GM19238 (cell line): ENCODE results near the gene SRRM2.

Source experiments
- DNase-seq: peaks from one replicate; pipeline ENCODE4 v3.0.0; 2011; ENCODE audit warnings: low spot score; ENCODE audit not compliant: insufficient read length

The SRRM2 gene

DNA sequence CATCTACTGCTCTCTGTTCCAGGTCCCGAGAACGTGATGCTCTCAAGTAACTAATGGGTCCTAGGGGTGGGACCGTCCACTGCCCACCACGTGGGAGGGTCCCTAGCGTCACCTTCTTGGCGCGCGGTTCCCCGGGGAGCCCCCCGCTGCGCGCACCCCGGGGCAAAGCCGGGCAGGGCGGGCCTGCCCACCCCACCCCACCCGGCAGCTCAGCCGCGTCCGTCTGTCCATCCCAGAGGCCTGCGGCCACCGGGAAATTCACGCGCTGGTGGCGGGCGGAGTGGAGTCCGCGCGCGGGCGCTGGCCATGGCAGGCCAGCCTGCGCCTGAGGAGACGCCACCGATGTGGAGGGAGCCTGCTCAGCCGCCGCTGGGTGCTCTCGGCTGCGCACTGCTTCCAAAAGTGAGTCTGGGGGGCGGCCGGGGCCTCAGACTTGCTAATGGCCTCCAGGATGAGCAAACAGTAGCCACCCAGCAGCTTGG, 46.3 kb downstream of the SRRM2 start:
- no peak for DNase-seq

DNA sequence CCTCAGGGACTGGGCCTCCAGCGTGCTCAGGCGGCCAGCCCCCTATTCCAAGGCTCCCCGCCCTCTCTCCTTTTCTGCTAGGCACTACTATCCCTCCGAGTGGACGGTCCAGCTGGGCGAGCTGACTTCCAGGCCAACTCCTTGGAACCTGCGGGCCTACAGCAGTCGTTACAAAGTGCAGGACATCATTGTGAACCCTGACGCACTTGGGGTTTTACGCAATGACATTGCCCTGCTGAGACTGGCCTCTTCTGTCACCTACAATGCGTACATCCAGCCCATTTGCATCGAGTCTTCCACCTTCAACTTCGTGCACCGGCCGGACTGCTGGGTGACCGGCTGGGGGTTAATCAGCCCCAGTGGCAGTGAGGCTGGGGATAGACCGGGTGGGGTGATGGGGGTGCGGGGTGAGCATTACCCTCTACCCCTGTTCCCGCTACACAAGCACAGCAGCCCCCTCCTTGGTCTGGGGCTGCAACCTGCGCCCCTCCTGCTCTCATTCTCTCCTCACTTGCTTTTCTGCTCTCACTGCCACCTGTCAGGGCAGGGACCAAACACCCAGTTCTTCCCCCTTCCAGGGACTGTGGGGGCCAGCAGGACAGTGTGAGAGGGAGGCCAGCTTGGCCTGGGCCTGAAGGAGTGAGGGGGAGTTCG, 46.9 kb downstream of the SRRM2 start:
- DNase-seq, result no peak

DNA sequence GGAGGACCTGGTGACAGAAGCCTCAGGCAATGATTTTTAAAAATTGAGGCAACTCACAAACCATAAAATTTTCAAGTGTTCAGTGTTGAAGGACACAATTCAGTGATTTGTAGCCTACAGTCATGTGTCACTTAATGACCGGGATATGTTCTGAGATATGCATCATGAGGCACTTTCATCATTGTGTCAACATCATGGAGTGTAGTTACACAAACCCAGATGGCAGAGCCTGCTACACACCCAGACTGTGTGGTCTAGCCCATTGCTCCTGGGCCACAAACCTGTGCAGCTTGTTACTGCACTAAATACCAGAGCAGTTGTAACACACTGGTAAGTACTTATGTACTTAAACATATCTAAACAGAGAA, 47.4 kb downstream of the SRRM2 start:
- DNase-seq, result no peak

DNA sequence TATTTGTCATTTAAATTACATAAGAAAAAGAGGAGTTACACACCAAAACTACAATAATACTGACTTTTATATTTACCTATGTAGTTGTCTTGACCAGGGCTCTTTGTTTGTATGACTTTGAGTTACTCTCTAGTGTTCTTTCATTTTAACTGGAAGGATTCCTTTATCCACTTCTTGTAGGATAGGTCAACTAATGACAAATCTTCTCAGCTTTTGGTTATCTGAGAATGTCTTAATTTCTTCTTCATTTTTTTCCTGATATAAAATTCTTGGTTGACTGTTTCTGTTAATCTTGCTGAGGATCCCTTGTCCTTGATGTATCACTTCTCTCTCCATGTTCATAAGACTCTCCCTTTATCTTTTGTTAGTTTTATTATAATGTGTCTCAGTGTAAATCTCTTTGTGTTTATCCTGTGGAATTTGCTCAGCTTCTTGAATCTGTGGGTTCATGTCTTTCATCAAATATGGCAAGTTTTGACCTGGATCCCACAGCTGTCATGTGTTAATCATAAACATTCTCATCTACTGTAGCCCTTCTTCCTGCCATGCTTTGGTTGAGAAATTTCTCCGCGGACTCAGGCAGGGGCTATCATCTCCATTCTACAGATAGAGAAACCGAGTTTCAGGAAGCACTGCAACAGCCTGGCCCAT, 51.2 kb downstream of the SRRM2 start:
- DNase-seq, result no peak

DNA sequence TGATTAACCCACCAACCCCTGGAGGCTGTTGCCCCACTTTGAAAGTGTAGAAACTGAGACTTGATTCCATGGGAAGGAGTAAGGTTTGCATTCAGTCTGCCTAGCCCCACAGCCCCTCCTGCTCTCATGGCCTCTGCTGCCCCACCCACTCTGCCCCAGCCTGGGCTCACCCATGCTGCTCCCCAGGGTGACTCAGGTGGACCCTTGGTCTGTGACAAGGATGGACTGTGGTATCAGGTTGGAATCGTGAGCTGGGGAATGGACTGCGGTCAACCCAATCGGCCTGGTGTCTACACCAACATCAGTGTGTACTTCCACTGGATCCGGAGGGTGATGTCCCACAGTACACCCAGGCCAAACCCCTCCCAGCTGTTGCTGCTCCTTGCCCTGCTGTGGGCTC, 52.3 kb downstream of the SRRM2 start:
- DNase-seq, result no peak

DNA sequence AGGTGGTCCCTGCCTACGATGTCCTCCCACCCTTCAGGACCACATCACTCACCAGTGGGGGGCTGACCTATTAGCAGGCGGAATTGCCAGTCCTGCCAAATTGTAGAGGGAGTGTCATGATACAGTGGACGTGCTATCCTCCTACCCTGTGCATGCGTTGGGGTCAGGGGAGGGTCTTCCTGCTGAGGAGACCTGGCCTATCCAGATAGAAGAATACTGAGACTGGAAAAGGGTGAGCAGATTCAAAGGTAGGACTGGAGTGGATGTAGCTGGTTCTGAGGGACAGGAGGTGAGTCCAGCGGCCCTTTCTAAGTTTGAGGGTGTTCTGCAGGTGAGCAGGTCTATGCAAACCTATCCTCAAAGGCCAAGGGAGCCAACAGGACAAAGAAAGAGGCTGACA, 53.8 kb downstream of the SRRM2 start:
- DNase-seq, result no peak

DNA sequence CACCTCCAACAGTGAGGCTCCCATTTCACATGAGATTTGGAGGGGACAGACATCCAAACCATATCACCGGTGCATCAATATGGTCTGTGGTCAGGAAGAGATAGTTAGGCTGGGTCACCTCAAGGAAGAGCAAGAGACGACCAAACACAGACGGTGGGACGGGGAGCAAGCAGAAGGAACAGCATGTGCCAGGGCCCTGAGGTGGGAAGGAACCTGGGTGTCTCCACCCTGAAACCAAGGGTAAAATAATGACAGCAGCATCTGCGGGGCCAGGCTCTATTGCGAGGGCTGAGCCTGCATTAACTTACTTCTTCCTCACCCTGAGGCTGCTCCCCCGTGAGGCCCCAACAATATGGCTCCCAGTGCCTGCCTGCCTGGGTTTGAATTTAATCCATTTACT, 55.7 kb downstream of the SRRM2 start:
- no peak for DNase-seq

DNA sequence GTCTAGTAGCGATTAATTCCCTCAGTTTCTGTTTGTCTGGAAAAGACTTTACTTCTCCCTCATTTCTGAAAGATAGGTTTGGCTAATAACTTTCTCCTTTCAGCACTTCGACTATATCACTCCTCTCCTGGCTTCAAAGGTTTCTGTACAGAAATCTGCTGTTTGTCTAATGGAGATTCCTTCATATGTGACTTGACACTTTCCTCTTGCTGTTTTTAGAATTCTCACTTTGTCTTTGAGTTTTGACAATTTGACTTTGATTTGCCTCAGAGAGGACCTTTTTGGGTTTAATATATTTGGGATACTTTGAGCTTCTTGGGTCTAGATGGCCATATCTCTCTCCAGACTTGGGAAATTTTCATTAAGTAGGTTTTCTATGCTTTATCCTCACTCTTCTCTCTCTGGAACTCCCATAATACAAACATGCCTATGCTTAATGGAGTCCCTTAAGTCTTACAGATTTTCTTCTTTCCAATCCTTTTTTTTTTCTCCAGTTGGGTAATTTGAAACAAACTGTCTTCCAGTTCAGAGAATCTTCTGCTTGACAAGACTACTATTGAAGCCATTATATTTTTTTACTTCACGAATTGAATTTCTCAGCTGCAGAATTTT, 56.8 kb downstream of the SRRM2 start:
- DNase-seq, result no peak

DNA sequence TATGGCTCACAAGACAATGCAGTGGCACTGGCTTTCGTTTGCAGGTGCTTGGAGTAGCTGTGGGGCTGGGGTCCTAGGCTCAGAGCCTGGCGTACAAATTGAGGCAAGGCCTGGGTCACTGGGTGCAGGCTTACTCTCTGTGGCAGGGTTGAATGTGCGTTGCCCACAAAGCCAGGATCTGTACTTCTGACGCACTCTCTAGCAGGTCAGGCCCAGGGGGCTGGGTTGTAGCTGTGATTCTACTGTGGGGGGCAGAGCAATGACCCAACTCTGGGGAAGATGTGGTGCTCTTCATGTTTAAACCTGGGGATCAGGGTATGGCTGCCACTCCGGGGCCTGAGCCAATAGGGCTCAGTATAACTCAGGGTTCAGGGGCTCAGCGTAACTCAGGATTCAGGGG, 58.2 kb downstream of the SRRM2 start:
- no peak for DNase-seq

DNA sequence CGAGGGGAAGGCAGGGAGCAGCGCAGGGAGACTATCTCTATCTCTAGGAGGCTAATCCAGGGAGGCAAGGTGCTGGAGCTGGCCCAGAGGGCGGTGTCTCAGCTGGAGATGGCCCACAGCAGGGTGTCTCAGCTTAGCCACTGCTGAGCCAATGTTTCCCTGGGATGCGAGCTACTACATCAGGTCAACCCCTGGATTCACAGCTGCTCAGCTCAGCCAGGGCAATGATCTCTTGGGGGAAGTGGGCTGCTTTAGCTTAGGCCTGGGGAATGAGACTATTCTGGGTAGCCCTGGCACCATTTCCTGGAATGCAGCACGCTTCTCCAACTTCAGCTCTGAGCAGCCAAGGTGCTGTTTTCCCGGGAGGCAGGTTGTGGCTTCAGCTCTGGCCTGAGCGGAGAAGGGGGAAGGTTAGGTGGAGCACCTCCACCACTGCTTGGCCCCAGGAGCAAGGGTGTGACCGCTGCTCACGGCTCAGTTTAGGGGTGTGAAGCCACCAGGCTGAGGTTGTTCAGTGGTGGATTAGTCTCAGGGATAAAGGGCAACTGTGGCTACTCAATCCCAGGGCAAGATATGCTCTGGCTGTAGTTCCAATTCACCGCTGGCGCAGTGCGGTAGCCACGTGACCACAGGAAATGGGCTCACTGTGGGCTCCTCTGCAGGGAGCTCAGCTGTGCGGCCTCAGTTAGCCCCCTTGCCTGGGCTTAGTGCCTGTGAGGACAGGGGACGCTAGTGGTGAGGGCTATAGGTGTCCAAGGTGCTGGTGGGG, 59.4 kb downstream of the SRRM2 start:
- DNase-seq, result no peak

DNA sequence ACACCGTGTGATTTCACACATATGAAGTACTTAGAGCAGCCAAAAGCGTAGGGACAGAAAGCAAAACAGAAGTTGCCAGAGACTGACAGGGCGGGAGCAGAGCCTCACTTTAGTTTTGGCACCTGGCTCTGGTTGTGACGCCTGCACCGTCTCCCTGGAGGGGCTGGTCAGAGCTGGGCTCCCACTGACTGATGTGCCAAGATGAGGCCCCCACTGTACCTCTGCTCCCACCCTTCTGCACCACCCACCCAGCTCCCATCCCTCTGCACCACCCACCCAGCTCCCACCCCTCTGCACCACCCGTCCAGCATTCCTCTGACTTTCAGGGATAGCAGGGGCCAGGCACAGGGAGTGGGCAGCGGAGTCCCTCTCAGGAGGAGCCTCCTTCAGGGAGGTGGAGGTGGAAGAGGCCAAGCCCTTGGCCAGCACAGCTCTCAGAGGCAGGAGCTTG, 61.4 kb downstream of the SRRM2 start:
- no peak for DNase-seq

DNA sequence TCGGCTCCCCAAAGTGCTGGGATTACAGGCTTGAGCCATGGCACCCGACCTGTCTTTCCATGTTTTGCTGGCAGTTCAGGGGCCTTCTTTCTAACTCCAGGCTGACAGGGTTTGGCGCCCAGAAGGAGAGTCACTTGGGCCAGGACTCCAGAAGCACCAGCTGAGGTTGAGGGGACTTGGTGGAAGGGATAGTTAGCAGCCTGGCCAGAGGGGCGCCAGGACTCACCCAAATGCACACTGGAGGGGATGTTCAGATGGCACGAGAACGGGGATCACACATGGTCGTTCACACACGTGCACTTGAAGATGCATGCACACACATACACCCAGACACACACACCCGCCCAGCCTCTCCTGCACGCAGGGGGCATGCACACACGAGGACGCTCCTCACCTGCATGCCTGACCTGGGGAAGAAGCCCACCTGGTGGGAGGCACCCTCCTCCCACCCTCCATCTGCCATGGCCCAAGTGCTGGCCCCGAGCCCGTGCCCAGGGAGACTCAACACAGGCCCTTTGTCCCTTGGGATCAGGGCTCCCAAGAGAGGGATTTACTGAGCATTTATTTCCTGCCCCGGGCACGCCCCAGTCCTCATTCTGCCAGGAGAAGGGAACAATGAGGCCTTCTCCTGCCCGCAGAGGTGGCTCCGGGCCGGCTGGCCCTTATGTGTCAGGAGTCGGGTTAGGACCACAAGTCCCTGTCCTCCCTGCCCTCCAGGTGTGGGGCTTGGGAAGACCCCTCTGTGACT, 62.3 kb downstream of the SRRM2 start:
- no peak for DNase-seq

DNA sequence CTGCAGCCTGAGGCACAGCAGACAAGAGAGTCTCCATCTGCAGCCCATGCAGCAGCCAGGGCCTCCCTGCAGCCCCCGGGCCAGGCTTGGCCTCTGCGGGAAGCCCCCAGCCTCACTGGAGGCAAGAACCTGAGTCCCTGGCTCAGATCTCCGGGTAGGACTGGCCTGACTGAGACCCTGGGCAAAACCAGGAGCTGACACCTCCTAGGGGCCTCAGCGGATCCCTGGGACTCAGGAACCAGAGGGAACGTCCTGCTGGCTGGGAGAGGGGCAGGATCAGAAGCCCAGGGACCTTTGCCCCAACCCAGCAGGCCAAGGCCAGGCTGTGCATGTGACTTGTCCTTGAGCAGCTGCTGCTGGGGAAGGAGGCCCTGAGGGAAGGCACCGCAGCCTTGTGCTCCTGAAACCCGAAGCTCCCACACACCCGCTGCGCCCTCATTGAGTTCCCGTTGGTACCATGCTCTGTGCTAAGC, 62.9 kb downstream of the SRRM2 start:
- no peak for DNase-seq

DNA sequence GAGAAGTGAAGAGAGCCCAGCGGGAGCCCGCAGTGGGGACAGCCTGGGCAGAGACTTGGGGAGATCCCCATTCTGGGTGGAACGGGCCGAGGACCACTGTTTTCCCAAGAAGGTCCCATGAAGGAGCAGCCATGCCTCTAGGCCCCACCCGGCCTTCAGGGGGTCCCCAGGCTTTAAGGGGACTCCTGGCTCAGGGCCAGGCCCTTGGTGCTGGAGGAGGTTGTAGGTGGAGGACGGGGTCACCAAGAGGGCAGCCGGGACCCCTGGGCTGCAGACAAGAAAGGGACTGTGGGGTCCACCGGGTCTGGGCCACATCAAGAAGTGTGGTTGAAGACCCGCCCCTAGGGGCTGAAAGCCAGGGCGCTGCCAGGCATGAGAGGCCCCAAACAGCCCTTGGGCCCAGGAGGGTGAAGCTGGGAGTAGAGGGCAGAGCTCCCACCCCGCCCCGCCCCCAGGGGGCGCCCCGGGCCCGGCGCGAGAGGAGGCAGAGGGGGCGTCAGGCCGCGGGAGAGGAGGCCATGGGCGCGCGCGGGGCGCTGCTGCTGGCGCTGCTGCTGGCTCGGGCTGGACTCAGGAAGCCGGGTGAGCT, 64.4 kb downstream of the SRRM2 start, which contains the start of gene PRSS21:
Gene PRSS21 (plus strand): TSS at position 487 of the 589 bp plus-strand sequence. CDS start 32 bp downstream, at position 519.
- no peak for DNase-seq

DNA sequence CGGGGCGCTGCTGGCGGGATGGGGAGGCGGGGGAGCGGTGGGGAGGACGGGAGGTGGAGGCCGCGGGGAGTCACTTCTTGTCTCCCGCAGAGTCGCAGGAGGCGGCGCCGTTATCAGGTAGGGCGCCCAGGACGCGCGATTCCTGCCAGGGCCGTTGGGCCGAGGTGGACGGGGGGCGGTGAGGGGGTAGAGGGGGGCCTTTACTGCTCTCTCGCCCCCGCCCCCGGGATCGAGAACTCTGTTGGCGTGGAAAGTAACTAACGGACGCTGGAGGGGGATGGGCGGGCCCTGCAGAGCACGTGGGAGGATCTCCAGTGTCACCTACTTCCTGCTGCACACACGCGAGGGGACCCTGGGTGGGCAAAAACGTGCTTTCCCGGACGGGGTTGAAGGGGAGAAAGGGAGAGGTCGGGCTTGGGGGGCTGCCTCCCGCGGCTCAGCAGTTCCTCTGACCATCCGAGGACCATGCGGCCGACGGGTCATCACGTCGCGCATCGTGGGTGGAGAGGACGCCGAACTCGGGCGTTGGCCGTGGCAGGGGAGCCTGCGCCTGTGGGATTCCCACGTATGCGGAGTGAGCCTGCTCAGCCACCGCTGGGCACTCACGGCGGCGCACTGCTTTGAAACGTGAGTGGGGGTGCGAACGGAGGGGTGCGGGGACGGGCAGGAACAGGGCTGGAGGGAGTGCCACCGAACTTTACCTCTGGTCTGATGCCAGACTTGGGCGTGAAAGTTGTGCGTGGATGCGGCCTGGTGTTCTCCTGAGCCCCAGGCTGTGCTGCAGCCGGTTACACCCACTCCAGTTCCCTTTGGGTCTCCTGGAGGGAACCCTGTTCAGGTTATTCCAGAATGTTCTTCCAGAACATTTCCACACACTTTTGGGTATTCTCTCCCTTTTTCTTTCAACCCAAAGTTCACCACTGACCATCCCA, 65.2 kb downstream of the SRRM2 start:
- DNase-seq, result no peak

DNA sequence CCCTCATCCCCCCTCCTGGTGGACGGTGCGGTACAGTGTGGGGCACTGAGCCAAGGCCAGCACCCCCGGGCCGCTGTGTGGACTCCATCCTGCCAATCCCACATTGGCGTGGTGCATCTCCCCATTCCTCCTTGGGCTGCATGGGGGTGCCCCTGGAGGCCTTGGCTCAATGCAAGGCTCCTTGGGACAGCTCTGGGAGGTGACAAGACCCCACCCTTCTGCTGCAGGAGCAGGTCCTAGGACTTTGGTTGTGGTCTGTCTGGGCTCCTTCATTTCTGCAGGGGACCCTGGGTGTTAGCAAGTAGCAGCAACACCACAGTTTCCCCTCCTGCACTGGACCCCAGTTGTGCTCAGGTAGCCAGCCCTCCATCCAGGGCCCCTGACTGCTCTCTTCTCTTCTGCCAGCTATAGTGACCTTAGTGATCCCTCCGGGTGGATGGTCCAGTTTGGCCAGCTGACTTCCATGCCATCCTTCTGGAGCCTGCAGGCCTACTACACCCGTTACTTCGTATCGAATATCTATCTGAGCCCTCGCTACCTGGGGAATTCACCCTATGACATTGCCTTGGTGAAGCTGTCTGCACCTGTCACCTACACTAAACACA, 65.9 kb downstream of the SRRM2 start:
- no peak for DNase-seq

DNA sequence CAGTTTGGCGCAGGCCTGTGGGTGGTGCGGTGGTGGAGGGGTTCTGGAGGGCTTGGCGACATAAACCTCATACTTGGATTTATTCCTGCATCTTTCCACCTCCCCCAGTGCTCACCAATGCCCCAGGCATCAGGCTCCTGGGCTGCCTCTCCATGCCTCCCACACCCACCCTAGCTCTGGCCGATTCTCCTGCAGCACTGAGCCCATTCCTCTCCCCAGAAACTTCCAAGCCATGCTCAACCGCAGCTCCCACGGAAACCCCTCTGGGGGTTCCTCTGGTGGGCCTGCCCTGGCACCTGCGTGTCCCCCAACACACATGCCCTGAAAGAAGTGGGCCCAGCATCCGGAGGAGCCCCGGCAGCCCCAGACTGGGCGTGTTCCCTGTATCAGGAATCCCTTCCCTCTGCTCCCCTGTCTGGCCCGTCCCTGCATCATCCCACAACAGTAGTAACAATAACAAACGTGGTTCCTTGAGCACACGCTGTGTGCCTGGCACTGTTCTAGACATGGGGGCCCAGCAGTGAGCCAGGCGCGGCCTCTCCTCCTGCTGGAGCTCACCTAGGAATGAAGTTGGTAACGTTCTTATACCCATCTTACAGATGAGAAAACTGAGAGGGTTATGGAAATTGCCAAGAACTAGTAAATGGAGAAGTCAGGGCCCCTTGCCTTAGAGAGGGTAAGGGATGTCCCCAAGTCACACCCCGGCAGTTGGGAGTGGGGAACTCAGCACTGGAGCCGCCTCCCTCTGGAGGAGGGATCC, 66.9 kb downstream of the SRRM2 start:
- no peak for DNase-seq
